Activated CD8-positive, alpha-beta T cell treated with anti-CD3 and anti-CD28 coated beads for 36 hours (primary cell): ENCODE data around the gene RNF19B. TPM values are rescaled to one million over a fixed set of nuclear protein-coding genes. Genes with fewer than 3 reads are reported as not detected.

Experiments
- ATAC-seq: fragments of 200-7000 bp; cut with Tn5 transposase; one replicate; pipeline ENCODE4 v1.10.0; 2021; ENCODE audit warnings: mild to moderate bottlenecking, moderate library complexity
- CTCF ChIA-PET: fragments of 350-600 bp; sonication (Branson Sonifier 250); formaldehyde crosslinking; loops from one replicate; lab custom pipeline; 2021; ENCODE audit warnings: antibody characterized with exemption; lab: Charles Lee
- POLR2A ChIA-PET: fragments of 350-600 bp; sonication (Branson Sonifier 250); formaldehyde crosslinking; loops from one replicate; lab custom pipeline; 2021; ENCODE audit warnings: antibody characterized with exemption; lab: Charles Lee
- DNase-seq: peaks from one replicate; pipeline ENCODE4 v3.0.0-alpha.2; 2020
- H3K27ac Mint-ChIP-seq: one replicate; pipeline ENCODE4 v1.8.0; 2021; ENCODE audit warnings: mild to moderate bottlenecking, mixed read lengths
- H3K27me3 Mint-ChIP-seq: one replicate; pipeline ENCODE4 v1.8.0; 2021; ENCODE audit warnings: mixed read lengths
- H3K36me3 Mint-ChIP-seq: one replicate; pipeline ENCODE4 v1.8.0; 2021; ENCODE audit warnings: low read depth, mixed read lengths
- H3K4me1 Mint-ChIP-seq: one replicate; pipeline ENCODE4 v1.8.0; 2021; ENCODE audit warnings: low read depth, mixed read lengths
- H3K4me3 Mint-ChIP-seq: one replicate; pipeline ENCODE4 v1.8.0; 2021; ENCODE audit warnings: mild to moderate bottlenecking, moderate library complexity, mixed read lengths
- H3K9me3 Mint-ChIP-seq: one replicate; pipeline ENCODE4 v1.8.0; 2021; ENCODE audit warnings: mixed read lengths
- intact Hi-C: fragments of 100-400 bp; cut with micrococcal nuclease; formaldehyde crosslinking; loops from one replicate; pipeline ENCODE4 v1.10.0; 2022
- total RNA-seq, 2 experiments: library from RNA; stranded (reverse); gene quantifications; one replicate each; pipeline ENCODE4 v1.2.3, GENCODE V29; 2021
- TF ChIP-seq, protein P1 (sequence below): fragments of 200-600 bp; IDR thresholded peaks from one replicate; pipeline ENCODE4 v1.8.0; 2022; ENCODE audit warnings: antibody characterized with exemption, mild to moderate bottlenecking

The RNF19B gene
- total RNA-seq, 2 experiments from 2014 or later, result 10.6 to 10.9 TPM

DNA sequence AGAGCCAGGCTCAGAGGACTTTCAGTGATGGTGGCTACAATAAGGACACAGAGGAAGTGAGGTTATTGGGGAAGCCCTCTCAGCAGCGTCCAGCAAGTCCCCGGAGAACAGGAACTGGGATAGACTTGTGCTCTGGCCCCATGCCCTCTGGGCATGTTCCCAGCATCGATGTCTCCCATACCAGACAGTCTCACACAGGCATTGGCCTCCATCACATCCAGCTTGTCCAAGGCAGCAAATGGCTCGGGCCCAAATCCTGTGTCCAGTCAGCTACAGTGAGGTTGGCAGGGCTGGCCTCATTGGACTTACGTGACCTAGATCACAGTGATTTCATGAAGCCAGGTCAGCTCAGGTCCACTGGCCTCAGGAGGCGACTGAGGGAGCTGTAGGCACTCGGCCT, 43.8 kb downstream of the RNF19B start:
- Mint-ChIP-seq H3K4me3 (no peak overlapping the region), H3K4me1 (peaks cover 26% of the 10 kb centered on the region), H3K27ac (no peak overlapping the region), H3K36me3 (no peaks in the 10 kb centered on the region), H3K27me3 (peaks cover 59% of the 10 kb centered on the region), H3K9me3 (no peaks in the 10 kb centered on the region)
- ChIA-PET POLR2A (no interaction called here), CTCF (interaction anchor here (1.8 kb wide), 1 partner anchor 209 kb away, joined by 4 read pairs; no protein-coding TSS in a partner anchor)
- intact Hi-C loops, result loop anchor here (10.0 kb wide), 1 partner anchor 114 kb away; the partner anchor contains the start of gene AK2
- TF ChIP-seq, protein P1, sequence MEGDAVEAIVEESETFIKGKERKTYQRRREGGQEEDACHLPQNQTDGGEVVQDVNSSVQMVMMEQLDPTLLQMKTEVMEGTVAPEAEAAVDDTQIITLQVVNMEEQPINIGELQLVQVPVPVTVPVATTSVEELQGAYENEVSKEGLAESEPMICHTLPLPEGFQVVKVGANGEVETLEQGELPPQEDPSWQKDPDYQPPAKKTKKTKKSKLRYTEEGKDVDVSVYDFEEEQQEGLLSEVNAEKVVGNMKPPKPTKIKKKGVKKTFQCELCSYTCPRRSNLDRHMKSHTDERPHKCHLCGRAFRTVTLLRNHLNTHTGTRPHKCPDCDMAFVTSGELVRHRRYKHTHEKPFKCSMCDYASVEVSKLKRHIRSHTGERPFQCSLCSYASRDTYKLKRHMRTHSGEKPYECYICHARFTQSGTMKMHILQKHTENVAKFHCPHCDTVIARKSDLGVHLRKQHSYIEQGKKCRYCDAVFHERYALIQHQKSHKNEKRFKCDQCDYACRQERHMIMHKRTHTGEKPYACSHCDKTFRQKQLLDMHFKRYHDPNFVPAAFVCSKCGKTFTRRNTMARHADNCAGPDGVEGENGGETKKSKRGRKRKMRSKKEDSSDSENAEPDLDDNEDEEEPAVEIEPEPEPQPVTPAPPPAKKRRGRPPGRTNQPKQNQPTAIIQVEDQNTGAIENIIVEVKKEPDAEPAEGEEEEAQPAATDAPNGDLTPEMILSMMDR, result no peak
- DNase-seq, result no peak
- ATAC-seq, result no peak

DNA sequence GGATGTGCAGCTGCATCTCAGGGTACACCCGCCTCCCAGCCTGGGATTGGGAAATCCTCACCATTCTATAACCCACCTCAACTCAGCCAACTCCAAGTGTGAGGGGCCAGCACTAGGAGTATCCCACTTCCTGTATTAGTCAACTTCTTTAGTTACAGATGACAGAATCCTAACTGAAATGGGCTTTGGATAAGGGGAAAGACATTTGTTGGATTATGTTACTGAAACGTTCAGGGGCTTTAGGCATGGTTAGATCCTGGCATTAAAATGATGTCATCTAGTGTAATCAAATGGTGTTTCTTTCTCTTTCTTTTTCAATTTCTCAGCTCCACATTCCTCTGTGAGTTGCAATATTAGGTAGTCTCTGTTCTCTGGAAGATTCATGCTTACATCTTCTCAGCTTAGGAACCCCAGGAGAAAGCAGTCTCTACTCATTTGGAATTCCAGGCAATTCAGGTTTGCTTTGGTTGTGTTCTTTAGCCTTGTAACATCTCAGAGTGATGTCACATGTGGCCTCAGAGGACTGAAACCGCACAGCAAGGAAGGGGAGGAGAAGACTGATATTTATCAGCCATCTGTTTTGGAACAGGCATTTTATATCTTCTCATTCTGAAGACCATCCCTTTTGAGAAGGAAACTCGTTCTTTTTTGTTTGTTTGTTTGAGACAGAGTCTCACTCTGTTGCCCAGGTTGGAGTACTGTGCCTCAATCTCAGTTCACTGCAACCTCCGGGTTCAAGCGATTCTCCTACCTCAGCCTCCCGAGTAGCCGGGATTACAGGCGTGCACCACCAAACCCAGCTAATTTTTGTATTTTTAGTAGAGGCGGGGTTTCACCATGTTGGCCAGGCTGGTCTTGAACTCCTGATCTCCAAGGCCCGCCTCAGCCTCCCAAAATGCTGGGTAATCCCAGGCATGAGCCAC, 44.5 kb downstream of the RNF19B start:
- H3K27ac Mint-ChIP-seq, result no peak overlapping the region
- TF ChIP-seq, protein P1, result no peak
- H3K4me3 Mint-ChIP-seq, result no peak overlapping the region
- intact Hi-C loops, result loop anchor here (10.0 kb wide), 1 partner anchor 115 kb away; the partner anchor contains the start of gene AK2
- peaks cover 21% of the 10 kb centered on the region for H3K4me1 Mint-ChIP-seq
- H3K36me3 Mint-ChIP-seq, result no peaks in the 10 kb centered on the region
- H3K9me3 Mint-ChIP-seq, result no peaks in the 10 kb centered on the region
- CTCF ChIA-PET, result interaction anchor here (0.9 to 2.2 kb wide), 5 partner anchors 13 to 208 kb away, joined by 3 to 8 read pairs (median 4); no protein-coding TSS in a partner anchor
- DNase-seq (no peak), ATAC-seq (no peak)
- POLR2A ChIA-PET, result no interaction called here
- H3K27me3 Mint-ChIP-seq, result peaks cover 51% of the 10 kb centered on the region

DNA sequence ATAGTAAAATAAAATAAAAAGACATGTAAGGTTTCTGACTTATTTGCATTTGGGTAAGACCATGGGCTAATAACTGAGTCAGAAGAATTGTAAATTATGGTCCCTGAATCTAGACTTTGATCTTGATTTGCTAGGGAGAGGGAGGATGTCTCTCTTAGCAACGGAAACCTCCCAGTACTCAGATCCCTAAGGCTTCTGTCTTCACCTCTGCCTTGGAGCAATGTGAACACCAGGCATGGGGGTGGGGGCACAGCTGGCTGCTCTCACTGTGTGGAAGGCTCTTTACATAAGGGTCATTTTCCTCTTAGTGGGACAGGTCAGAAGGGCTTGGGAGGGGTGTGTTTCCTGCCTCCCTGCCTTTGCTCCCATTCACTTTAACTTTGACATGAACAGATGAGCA, 46.4 kb downstream of the RNF19B start:
- no peak overlapping the region for H3K27ac Mint-ChIP-seq
- intact Hi-C loops, result no loop called here
- peaks cover 36% of the 10 kb centered on the region for H3K27me3 Mint-ChIP-seq
- peaks cover 14% of the 10 kb centered on the region for H3K4me1 Mint-ChIP-seq
- no peak overlapping the region for H3K4me3 Mint-ChIP-seq
- ATAC-seq (no peak), DNase-seq (no peak)
- CTCF ChIA-PET, result interaction anchor here (2.1 to 2.2 kb wide), 2 partner anchors 15 to 209 kb away, joined by 5 to 8 read pairs; no protein-coding TSS in a partner anchor
- TF ChIP-seq, protein P1, result no peak
- no peaks in the 10 kb centered on the region for H3K9me3 Mint-ChIP-seq
- POLR2A ChIA-PET, result no interaction called here
- no peaks in the 10 kb centered on the region for H3K36me3 Mint-ChIP-seq

DNA sequence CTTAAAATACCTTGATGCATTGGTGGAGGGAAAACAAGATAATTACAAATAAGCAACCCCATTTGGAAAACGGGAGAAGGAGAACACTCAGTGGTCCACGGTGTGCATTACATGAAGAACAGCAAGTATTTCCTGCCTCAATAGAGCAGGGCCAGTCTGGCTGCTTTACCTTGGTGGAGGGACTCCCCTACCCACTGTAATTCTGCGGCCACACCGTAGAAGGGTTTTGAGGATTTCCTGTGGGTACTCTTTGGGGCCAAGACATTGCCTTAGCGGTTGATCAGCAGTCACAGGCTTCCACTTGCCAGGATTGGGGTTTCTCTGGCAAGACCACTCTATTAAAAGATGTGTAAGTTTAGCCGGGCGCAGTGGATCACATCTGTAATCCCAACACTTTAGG, 47.1 kb downstream of the RNF19B start:
- Mint-ChIP-seq H3K4me1 (peaks cover 14% of the 10 kb centered on the region), H3K9me3 (no peaks in the 10 kb centered on the region), H3K36me3 (no peaks in the 10 kb centered on the region), H3K27me3 (peaks cover 32% of the 10 kb centered on the region), H3K27ac (no peak overlapping the region), H3K4me3 (no peak overlapping the region)
- DNase-seq (peak; percentile 31), ATAC-seq (peak; percentile 61)
- CTCF ChIA-PET, result no interaction called here
- TF ChIP-seq, protein P1, result no peak
- intact Hi-C loops, result no loop called here
- POLR2A ChIA-PET, result no interaction called here
